Fibroblast of skin of right quadriceps (primary cell): ENCODE results near the gene CHST13.
A peak's percentile ranks its signal among the peaks of the same experiment; 100 is the strongest.
"Not testable (repeated sequence)": the region's sequence is repeated elsewhere in the genome, so short reads cannot be mapped to it uniquely, and the experiment has no call there.

Experiments used
- DNase-seq: peaks from one replicate; pipeline ENCODE4 v3.0.0-alpha.2; 2013

Gene CHST13

DNA sequence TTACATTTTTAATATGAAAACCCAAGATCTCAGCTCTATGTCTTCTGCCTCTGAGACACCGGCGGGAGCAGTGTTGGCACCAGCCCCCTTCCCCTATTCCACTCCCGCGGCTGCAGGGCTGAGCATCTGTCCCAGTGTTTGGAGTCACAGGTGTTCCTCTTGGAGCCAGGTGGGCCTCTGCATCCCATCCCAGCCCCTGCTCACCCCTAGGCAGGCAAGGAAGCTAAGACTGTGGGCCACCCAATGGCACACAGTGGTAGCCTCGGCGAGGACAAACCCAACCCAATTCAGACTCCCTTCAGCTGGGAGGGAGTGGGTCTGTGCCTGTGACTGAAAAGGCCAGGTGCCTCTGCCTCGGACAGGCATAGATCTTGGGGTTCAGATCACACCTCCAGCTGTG, 3.1 kb downstream of the CHST13 start:
- DNase-seq = no peak

DNA sequence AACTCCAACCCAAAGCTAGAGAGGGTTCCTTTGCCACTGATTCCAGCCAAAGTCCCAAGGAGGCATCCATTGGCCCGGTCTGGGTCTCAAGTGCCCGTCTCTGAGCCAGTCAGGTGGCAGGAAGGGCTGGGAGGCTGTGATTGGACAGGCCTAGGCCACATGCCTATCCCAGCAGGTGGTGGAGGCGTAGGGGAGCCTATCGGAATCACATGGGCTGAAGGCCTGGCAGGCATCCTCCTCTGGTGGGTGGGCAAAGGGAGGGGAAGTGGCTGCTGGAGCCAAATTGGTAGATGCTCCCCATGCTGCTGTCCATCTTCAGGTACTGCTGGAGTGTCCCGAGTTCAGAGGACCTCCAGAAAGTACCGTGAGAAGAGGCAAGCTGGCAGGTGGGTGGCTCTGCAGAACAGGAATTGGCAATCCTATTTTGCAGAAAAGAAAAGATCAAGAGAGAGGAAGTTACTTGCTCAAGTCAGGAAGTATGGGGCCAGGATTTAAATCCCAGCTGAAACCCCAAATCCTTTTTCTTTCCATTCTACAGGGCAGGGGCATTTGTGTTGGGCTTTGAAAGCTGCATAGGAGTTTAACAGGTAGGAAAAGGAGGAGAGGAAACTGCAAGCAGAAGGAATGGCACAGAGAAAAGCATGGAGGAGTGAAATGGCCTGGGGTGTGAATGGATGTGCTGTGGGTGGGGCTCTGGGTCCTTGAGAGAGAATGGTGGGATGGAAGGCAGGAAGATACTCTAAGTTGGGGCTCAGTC, 3.7 kb downstream of the CHST13 start:
- no peak for DNase-seq

- no peak for DNase-seq
Observed at GRCh38 chr3:126528419-126528799, 4.5 kb downstream of the CHST13 start.

GRCh38 chr3:126528800-126529541, 5.0 kb downstream of the CHST13 start:
- peak; percentile 11 for DNase-seq

DNA sequence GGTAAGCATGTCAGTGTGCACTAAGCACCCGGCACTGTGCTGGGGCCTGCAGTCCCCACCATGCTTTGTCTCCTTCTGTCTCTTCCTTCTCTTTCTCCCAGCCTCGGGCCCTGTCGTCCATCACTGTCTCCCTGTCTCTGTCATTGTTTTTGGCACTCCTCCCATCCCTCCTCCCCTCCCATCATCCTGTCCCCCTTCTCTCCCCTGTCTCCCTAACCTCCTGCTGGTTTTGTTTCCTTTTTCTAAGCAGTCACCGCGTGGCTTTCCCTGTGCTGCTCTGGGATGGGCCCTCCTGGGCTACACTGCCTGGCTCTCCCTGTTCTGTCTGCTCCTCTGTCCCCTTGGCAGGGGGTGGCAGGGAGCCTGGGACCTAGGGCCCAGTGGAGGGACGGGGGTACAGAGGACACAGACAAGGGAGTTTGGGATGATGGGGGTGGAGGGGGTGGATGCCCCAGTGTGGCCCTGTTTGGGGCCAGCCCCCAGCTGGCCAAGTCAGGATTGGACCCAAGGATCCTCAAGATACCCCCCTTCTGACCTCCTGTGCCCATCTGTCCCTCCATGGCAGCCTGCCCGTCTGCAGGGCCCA, 5.7 kb downstream of the CHST13 start:
- no peak for DNase-seq

DNA sequence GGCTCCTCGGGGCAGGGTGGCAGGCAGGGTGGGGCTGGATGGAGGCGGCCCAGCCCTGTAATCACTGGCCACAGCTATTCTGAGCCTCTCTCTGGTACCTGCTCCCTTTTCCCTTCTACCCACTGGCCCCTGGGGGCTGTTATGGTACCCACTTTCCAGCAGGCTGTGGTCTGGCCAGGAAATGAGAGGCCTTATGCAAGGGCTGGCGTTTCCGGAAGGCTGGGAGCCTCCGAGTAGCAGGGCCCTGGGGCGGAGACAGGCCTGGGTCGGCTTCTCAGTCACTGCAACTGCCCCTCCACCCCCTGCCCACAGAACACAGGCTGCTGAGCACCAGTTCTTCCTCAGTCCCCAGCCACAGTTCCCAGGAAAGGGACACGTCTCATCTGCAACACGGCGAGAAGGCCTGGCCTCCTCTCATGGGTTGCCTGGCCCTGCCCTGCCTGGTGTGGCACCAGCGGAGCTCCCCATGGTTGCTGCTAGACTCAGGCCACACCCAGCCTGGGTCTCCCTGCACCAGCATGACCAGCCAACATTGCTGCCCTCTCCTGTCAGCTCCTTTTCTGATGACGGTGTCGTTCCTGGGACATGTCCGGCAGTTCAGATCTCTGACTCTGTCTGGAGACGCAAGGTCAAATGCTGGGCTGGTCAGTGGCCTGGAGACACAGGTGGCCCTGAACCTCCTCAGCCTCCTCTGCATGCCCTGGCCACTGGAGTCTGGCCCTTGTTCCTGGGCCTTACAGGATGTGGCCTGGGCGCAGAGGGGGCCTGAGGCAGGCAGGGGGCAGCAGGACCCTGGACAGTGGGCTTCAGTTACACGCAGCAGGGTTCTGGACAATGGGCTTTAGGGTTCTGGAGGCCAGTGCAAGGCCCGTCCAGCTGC, 6.5 kb downstream of the CHST13 start:
- DNase-seq = no peak

DNA sequence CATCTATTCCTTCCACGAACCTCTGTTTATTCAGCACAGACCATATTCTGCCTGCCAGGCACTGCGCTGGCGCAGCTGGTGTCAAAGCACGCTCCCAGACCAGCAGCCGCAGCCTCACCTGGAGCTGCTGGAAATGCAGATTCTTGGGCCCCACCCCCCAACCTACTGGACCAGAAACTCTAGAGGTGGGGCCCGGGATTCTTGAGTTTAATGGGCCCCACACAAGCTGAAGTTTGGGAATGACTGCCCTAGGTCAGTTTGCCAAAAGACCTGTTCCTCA, 7.0 kb downstream of the CHST13 start:
- no peak for DNase-seq

GRCh38 chr3:126533506-126533905, 9.6 kb downstream of the CHST13 start:
- DNase-seq = no peak

GRCh38 chr3:126534716-126535115, 10.8 kb downstream of the CHST13 start:
- DNase-seq = not testable (repeated sequence)

DNA sequence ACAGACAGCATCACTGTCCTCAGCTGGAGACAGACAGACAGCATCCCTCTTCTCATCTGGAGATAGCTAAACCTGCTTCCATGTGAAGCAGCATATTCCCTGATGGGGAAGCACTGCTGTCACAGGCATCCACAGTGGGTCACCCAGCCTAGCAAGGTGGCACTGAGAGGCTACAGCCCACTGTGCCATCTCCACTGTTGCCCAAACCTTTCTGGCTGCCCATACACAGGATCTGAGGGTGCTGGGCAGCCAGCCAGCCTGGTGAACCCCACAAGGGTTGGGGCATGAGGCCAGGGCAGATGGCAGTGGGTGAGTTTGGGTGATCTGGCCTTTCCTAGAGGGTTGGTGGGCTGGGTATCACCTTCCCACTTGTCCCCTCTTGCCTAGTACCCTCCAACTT, 11.7 kb downstream of the CHST13 start:
- DNase-seq = no peak

GRCh38 chr3:126536126-126536525, 12.2 kb downstream of the CHST13 start:
- no peak for DNase-seq

GRCh38 chr3:126537116-126537729, 13.3 kb downstream of the CHST13 start:
- DNase-seq = no peak

DNA sequence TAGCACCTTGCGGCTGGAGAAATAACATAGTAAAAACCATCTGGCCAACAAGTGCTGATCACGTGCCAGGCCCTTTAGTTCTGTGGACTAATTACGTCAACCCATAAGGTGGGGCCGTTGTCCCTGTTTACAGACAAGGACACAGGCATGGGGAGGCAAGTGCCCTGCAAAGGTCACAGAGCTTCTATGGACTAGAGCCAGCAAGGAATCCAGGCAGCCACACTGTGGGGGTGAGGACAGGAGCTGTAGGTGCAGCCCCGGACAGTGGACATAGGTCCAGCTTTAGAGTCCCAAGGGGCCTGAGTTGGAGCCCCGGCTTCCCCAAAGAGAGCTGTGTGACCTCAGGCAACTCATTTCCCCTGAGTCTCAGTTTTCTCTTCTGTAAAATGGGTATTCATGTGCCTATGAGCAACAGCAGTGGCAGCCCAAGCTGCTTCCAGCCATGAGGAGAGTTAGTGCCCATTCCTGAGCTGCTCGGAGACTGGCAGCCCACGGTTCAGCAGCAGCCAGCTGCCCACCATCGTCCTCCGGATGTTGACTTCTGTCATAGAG, 13.9 kb downstream of the CHST13 start:
- DNase-seq = no peak

DNA sequence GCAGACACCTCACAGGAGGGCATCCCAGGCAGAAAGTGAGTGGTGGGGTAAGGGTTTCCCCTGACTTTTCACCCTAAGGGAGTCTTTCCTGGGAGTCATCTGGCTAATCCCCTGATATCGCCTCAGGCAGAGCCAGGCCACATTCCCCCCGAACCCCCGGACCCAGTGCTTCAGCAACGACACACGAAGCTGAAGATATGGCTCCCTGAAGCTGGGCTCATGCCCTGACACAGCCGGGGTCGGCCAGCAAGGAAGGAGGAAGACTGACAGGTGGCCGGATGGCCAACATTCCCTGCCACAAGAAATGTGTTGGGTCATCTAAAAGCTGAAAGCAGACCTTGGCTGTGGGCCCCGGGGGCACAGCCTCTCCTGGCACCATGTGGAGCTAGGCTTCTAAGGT, 14.4 kb downstream of the CHST13 start:
- DNase-seq = no peak

- DNase-seq = no peak
Observed at GRCh38 chr3:126538966-126539365, 15.0 kb downstream of the CHST13 start.

DNA sequence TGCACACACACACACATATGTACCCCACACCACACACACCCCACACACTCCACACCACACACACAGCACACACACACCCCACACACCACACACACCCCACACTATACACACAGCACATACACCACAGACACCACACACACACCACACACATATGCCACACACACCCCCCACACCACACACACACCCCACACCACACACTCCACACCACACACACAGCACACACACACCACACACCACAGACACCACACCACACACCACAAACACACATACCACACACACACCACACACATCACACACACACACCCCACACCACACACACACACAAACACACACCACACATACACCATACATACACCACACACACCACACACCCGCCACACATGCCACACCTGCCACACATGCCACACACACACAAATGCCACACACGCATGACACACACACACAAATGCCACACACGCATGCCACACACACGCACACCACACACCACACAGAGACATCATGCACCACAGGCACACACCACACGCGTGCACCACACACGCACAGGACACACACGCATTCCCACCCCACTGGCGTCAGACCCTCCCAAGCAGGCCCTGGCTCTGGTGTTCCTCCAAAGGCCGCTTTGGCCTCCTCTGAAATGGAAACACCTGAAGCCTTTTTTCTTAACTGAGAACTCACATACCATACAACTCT, 15.7 kb downstream of the CHST13 start:
- no peak for DNase-seq

DNA sequence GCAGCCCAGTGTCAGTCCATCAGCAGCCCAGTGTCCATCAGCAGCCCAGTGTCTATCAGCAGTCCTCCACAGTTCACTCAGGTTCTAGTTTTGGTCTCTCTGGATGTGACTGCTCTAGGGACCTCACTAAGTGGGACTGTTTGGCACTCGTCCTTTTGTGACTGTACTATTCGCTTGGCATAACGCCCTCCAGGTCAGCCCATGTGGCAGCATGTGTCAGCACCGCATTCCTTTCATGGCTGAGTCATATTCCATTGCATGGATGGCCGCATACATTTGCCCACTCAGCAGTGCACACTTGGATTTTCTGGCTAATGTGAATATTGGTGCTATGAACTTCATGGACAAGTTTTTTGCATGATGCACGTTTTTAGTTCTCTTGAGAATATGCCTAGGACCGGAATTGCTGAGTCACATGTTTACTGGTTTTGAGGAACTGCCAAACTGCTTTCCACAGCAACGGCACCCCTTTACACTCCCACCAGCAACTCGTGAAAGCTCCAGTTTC, 16.4 kb downstream of the CHST13 start:
- peak; percentile 97 for DNase-seq

GRCh38 chr3:126540951-126541627, 17.1 kb downstream of the CHST13 start:
- no peak for DNase-seq

DNA sequence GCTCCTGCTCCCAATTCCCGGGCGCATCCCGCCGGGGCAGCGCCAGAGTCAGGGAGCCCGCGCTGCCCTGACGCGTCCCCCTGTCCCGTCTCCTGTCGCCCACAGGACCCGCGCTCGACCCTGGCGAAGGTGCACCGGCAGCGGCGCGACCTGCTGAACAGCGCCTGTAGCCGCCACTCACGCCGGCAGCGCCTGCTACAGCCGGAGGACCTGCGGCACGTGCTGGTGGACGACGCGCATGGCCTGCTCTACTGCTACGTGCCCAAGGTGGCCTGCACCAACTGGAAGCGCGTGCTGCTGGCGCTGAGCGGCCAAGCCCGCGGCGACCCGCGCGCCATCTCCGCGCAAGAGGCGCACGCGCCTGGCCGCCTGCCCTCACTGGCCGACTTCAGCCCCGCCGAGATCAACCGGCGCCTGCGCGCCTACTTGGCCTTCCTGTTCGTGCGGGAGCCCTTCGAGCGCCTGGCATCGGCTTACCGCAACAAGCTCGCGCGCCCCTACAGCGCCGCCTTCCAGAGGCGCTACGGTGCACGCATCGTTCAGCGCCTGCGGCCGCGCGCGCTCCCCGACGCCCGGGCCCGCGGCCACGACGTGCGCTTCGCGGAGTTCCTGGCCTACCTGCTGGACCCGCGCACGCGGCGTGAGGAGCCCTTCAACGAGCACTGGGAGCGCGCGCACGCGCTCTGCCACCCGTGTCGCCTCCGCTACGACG, 17.8 kb downstream of the CHST13 start:
- no peak for DNase-seq
